GM03348 (cell line): ENCODE measurements around the gene CCDC80.
A peak's percentile ranks its signal among the peaks of the same experiment; 100 is the strongest.

Experiments
- DNase-seq: peaks from one replicate; pipeline ENCODE4 v3.0.0; 2012; ENCODE audit warnings: low spot score

Gene CCDC80

GRCh38 chr3:112654979-112655378 is 14.0 kb upstream of the CCDC80 start:
- DNase-seq, result no peak

DNA sequence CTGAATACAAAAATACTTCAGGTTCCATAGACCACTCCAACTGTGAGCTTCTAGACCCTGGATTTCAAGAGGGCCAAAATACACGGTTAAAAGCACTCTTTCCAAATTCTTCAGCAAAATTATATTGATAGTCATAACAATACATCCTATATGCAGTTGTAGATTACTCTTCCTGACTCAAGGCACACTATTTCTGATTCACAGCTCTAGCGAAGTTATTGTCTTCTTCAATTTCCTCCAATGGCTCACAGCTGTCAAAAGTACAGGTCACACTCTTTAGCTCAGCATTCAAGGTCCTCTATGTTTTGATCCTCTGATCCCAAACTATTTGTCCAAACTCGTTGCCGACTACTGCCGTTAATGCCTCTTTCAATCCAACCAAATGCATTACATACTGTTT is 13.5 kb upstream of the CCDC80 start:
- no peak for DNase-seq

DNA sequence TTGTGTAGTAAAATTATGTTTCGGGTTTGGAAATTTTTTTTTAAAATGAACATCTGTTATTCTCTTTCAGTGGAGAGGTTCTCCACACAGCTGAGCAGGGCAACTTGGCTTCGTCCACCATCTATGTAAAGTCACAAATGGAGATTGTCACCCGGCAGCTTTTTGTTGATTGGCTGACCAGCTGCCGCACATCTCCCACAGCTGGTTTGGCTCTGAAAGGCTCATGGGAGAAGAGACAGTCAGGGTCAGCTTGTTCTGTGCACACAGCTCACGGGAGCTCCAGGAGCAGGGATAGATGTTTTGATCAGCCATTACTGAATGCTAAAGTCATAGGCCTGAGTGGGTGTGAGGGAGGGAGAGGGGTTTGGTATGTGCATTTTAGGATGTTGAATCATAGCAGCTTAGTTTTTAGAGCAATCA is 12.9 kb upstream of the CCDC80 start:
- DNase-seq, result peak; percentile 80

- peak; percentile 78 for DNase-seq
These were observed 12.4 kb upstream of the CCDC80 start for GRCh38 chr3:112653209-112653871.

GRCh38 chr3:112651516-112651915 is 10.6 kb upstream of the CCDC80 start:
- peak; percentile 38 for DNase-seq

- DNase-seq, result no peak
These were observed 10.1 kb upstream of the CCDC80 start for GRCh38 chr3:112651071-112651470.

- no peak for DNase-seq
These were observed 9.5 kb upstream of the CCDC80 start for GRCh38 chr3:112650482-112650881.

DNA sequence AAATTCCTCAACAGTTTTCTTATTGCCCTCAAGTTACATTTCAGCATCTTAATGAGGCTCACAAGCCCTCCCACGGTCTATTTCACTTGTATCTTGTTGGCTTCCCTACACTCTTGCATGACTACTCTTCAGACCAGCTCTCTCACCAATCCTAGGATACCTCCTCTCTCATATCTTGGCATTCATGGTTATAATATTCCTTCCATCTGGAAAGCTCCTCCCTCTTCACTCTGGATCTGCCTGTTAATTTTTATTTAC is 8.5 kb upstream of the CCDC80 start:
- peak; percentile 75 for DNase-seq

DNA sequence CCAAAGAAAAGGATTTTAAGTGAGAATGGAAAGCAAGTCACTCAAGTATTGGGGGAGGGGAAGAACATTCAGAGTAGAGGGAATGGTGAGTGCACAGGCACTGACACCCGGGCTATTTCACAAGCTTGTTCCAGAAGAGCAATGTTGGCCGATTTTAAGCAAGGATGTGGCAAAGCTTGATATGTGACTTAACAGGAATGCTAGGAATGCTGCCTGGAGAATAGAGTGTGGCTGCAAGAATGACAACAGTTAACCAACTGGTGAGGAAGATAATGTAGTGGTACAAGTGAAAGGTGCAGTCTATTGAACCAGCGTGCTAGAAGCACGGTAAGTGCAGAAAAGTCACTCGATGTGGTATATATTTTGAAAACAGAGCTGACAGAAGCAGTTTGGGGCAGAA is 6.2 kb upstream of the CCDC80 start:
- DNase-seq, result peak; percentile 78

GRCh38 chr3:112646623-112647022 is 5.7 kb upstream of the CCDC80 start:
- DNase-seq, result no peak

- no peak for DNase-seq
These were observed 3.5 kb upstream of the CCDC80 start for GRCh38 chr3:112644453-112644852.

DNA sequence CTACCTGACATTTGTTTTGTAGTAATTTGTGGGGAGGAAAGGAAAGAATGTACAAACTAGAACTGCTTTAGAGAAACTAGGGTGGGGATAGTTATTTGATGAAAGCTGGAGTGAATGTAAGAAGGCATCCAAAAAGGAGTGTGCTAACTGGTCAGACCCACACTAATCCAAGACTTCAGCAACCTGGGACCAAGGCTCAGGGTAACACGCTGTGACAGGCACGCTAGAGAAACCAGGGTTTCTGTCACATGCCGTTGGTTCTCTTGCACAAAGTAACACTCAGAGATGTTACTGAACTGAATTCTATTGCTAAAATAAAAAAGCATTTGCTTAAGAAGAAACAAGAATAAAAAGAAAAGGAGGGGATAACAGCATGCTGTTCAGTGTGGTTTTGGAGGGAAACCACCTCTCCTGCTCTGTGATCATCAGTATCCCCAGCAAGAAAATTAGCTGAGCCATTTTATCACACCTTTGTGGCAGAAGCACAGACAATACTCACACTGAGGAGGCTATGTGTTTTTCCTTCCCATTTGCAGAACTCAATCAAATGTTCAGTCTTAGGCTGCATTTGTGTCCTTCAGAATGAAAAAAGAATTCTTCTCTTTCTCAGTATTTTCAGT is 2.8 kb upstream of the CCDC80 start:
- DNase-seq, result no peak

- peak; percentile 83 for DNase-seq
These were observed 2.1 kb upstream of the CCDC80 start for GRCh38 chr3:112642912-112643506.

DNA sequence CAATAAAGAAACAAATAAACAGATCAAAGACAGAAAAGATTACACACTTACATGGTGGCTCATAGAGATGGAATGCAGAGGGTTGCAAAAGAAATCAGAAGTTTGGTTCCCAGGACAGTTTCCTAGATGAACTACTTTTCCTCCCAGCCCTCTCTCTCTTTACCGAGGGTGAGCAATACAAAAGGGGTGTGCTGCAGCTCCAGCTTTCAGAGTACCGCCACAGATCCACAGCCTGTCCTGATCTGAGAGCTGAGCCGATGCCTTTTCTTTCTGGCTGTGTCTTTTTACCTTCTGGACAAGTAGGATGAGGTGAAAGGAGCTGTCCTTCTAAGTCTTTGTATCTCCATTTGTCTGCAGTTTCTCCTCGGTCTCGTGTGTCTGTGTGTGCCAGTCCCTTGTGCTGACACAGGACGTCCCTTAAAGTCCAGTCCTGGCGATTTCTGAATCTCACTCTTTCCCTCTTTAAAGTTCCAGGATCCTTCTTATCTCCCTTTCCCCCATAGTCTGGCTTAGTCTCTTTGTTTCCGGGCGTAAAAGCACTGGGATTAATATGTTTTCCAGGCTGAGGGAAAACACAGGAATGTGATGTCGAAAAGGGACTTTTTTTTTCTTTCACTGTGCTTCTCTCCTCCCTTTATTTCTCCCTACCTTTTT is 540 bp downstream of the CCDC80 start:
- peak; percentile 59 for DNase-seq

DNA sequence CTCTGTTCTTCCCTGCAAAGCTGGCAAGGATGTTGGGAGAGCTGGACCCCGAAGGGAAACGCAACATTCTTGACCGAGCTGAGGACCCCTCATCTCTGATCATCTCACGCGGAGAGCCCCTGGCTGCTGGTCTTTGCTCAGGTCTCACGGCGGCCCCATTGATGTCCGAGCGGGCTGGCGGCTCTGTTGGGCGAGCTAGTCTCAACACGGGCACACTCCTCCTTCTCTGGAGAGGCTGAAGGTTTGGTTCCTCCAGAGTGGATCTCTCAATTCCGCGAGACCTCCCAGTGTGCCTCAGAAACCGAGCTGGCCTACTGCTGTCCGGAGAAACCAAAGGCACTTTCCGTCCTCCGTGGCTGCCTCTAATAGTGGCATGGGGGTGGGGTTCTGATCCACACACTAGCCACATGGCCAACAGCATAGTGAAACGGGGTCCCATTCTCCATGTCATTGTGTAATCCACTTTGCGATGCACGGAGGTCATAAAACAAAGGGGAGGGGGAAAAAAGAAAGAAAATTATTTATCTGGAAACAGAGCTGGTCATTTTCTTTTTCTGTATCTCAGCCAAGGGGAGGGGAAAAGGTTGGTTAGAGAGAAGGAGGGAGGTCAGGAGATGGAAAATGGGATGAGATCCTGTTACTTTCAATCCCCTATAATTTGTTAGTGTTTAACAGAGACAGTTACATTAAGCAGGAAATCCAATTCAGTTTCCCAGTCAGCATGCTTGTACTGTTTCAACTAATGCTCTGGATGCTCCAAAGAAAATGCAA is 1.3 kb downstream of the CCDC80 start:
- DNase-seq, result peak; percentile 53

DNA sequence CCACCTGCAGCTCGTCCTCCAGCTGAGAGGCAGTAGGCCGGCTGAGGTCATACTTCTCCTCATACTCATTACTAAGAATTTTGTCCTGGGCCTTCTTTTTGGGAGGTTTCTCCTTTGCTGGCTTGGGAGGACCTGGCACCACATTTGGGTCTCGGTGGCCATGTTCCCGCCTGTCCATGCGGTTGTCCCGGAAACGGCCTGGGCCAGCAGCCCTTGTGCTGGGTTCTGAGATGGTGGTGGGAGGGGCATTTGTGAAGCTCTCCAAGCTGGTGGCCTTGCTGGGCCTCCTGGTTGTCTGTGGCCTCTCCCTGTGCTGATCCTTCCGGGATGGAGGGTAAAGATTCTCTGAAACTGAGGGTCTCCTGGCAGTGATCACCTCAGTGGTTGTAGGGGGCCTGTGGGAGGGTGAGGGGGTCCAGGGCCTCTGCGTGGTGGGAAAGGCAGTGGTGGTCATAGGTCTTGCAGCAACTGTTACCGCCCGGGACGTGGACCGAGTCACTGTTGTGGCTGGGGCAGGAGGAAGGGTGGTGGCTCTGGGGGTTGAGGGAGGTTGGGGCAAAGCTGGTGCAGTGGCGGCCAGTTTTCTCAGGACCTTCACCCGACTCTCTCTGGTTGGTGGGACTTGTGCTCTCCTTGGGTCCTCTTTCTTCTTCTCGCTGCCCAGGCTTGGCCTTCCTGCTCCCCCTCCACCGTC is 2.5 kb downstream of the CCDC80 start:
- peak; percentile 49 for DNase-seq

- no peak for DNase-seq
These were observed 3.2 kb downstream of the CCDC80 start for GRCh38 chr3:112637700-112638099.

DNA sequence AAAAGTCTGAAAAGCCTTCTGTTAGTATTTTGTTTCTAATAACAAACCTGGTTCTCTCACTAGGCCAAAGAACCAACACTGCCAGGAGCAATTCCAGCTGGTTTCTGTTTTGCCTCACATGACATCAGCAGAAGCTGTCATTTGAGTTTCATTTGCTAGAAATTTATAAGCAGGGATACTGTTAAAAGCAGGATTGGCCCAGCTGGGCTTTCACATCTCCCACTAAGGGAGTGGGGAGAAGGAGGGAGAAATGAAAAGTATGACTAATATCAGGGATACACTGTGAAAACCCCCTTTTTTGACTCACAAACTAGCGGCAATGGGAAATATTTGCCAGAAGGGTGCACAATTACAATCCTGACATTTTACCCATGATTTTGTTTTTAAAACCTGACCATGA is 5.3 kb downstream of the CCDC80 start:
- peak; percentile 46 for DNase-seq

- no peak for DNase-seq
These were observed 6.0 kb downstream of the CCDC80 start for GRCh38 chr3:112634786-112635541.

DNA sequence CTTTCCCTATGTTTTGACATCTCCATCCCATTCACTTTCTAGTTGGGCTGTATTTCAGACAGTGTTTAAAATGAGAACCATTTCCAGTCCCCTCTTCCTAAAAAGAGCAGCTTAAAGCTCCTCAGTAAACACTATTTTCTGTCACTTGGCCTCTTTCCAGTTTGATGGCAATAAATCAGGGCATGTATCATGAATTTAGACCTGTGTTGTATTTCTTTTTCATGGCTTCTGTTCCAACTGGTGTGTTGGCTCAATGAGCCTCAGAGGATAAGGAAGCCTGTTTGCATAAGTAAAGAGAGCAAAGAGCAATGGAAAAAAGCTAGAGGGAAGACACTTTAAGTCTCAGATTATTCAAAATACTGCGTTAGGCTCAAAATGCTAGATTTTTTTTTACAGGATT is 7.2 kb downstream of the CCDC80 start:
- no peak for DNase-seq

- DNase-seq, result no peak
These were observed 7.8 kb downstream of the CCDC80 start for GRCh38 chr3:112633191-112633590.
